Mucosa of rectum (tissue), 2 donors: ENCODE measurements around the gene ATG13.
"Not testable (repeated sequence)": the region's sequence is repeated elsewhere in the genome, so short reads cannot be mapped to it uniquely, and the experiment has no call there.

Experiments used
- H3K27ac ChIP-seq, 2 donors: one replicate each; pipeline ENCODE4 v1.7.0; 2013; ENCODE audit warnings: inconsistent platforms in 2 of 2, low read depth in 2 of 2, low read length in 2 of 2
- H3K27me3 ChIP-seq, 2 donors: one replicate each; pipeline ENCODE4 v1.7.0; 2013; ENCODE audit warnings: low read length in 2 of 2; ENCODE audit not compliant: control insufficient read depth in 2 of 2, insufficient read depth in 2 of 2
- H3K36me3 ChIP-seq, 2 donors: one replicate each; pipeline ENCODE4 v1.7.0; 2013; ENCODE audit warnings: low read length in 2 of 2; ENCODE audit not compliant: control insufficient read depth in 2 of 2, insufficient read depth in 2 of 2
- H3K4me1 ChIP-seq, 2 donors: one replicate each; pipeline ENCODE4 v1.7.0; 2013; ENCODE audit warnings: low read length in 2 of 2, mild to moderate bottlenecking in 1 of 2; ENCODE audit not compliant: control insufficient read depth in 2 of 2, insufficient read depth in 2 of 2
- H3K4me3 ChIP-seq, 2 donors: one replicate each; pipeline ENCODE4 v1.7.0; 2013; ENCODE audit warnings: low read length in 2 of 2
- H3K9ac ChIP-seq, 2 donors: one replicate each; pipeline ENCODE4 v1.7.0; 2013; ENCODE audit warnings: low read length in 2 of 2, low read depth in 1 of 2, mild to moderate bottlenecking in 1 of 2
- H3K9me3 ChIP-seq, 2 donors: one replicate each; pipeline ENCODE4 v1.7.0; 2013; ENCODE audit warnings: low read length in 2 of 2; ENCODE audit not compliant: control insufficient read depth in 2 of 2
- donor health status: healthy.
- donor health status: Normal muscosa, but diverticular disease.

The ATG13 gene

DNA sequence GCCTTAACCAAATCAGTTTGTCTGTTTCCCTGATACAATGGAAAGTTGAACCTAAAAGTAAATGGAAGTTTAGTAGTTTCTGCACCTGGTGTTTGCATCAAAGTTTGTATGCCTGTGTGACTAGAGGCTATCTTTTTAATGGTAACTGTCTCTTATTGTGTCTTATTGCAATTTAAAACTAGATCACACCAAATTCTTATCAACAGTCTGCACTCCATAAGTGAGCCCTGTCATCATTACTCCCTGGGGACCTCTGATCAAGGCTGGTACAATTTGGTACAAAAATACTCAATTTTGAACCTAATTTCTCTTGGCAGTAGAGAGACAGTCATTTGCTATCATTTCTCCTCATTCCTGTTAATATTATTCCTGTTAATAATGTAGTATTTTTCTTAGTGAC, 45.0 kb downstream of the ATG13 start:
- Histone ChIP-seq H3K36me3 (peaks cover 62 to 75% of the 10 kb centered on the region in 2 donors), H3K9ac (no peak overlapping the region), H3K27me3 (no peaks in the 10 kb centered on the region), H3K9me3 (no peaks in the 10 kb centered on the region), H3K27ac (no peak overlapping the region), H3K4me1 (no peaks in the 10 kb centered on the region), H3K4me3 (no peak overlapping the region)

DNA sequence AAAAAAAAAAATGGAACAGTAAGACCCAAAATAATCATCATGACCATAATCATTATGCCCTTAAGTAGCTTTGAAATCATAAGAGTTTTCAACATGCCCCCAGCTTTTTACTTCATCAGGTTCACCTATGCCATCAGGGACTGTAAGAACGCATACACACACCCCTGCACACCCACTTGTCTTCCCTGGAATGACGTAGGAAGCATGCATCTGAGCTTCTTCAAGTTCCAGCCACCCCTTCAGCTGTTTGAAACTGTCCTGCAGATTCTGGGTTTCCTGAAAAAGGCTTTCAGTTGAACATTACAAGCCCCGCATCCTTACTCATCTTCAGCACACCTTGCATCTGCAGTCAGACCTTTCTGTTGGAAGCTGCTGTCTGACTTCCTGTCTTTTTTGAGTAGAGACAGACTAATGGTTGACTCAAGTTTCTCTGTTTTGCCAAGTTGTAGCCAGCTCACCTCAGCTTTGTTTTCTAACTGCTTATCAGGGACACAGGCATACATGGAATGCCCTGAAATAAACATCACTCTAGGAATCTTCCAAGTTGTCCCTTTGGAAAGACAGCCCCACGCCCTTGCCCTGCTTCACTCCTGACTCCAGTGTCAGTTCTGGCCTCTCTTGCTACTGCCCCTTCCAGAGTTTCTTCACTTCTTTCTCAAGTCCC, 46.1 kb downstream of the ATG13 start:
- Histone ChIP-seq H3K27me3 (no peaks in the 10 kb centered on the region), H3K4me3 (no peak overlapping the region), H3K27ac (no peak overlapping the region), H3K9ac (no peak overlapping the region), H3K4me1 (no peaks in the 10 kb centered on the region), H3K36me3 (peaks cover 62 to 76% of the 10 kb centered on the region in 2 donors), H3K9me3 (no peaks in the 10 kb centered on the region)

DNA sequence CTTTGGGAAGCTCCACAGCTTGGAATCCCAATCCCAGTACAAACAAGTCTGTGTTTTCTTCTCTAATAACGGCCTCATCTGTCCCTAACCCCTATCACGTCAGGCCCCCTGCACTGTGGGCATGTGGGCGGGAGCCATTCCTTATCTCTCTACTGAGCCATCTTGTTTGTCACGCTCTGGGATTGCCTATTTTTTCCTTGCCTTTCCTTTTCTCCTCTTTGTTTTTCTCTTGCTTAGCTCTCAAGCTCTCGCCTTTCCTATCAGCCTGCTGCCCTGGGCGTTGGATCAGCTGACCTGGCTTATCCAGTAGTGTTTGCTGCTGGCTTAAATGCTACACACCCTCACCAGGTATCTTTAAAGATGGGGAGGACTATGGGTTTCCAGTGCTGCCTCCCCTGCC, 47.3 kb downstream of the ATG13 start:
- Histone ChIP-seq H3K27ac (no peak overlapping the region), H3K9me3 (no peaks in the 10 kb centered on the region), H3K9ac (no peak overlapping the region), H3K27me3 (no peaks in the 10 kb centered on the region), H3K4me1 (no peaks in the 10 kb centered on the region), H3K4me3 (no peak overlapping the region), H3K36me3 (peaks cover 59 to 78% of the 10 kb centered on the region in 2 donors)

GRCh38 chr11:46665356-46665755, 48.0 kb downstream of the ATG13 start:
- Histone ChIP-seq H3K27me3 (no peaks in the 10 kb centered on the region), H3K9ac (no peak overlapping the region), H3K27ac (no peak overlapping the region), H3K4me3 (no peak overlapping the region), H3K4me1 (no peaks in the 10 kb centered on the region), H3K36me3 (peaks cover 57 to 77% of the 10 kb centered on the region in 2 donors), H3K9me3 (no peaks in the 10 kb centered on the region)

GRCh38 chr11:46666516-46666915, 49.2 kb downstream of the ATG13 start:
- Histone ChIP-seq H3K4me3 (no peak overlapping the region), H3K9ac (no peak overlapping the region), H3K9me3 (no peaks in the 10 kb centered on the region), H3K27me3 (no peaks in the 10 kb centered on the region), H3K4me1 (no peaks in the 10 kb centered on the region), H3K27ac (no peak overlapping the region), H3K36me3 (peaks cover 61 to 84% of the 10 kb centered on the region in 2 donors)

- no peak overlapping the region for H3K9ac ChIP-seq
- H3K27ac ChIP-seq: no peak overlapping the region
Measured at GRCh38 chr11:46667043-46667481, 49.7 kb downstream of the ATG13 start.

GRCh38 chr11:46668480-46669085, 51.2 kb downstream of the ATG13 start:
- H3K27ac ChIP-seq: no peak overlapping the region
- H3K4me3 ChIP-seq: no peak overlapping the region
- peaks cover 3 to 5% of the 10 kb centered on the region in 2 donors for H3K4me1 ChIP-seq
- H3K36me3 ChIP-seq: peaks cover 65 to 81% of the 10 kb centered on the region in 2 donors
- no peaks in the 10 kb centered on the region for H3K27me3 ChIP-seq
- H3K9ac ChIP-seq: no peak overlapping the region
- no peaks in the 10 kb centered on the region for H3K9me3 ChIP-seq

More at GRCh38 chr11:46667043-46667481, 49.7 kb downstream of the ATG13 start:
- Histone ChIP-seq H3K9me3 (no peaks in the 10 kb centered on the region), H3K4me3 (no peak overlapping the region), H3K4me1 (peaks cover 2 to 3% of the 10 kb centered on the region in 2 donors), H3K36me3 (peaks cover 65 to 86% of the 10 kb centered on the region in 2 donors), H3K27me3 (no peaks in the 10 kb centered on the region)

DNA sequence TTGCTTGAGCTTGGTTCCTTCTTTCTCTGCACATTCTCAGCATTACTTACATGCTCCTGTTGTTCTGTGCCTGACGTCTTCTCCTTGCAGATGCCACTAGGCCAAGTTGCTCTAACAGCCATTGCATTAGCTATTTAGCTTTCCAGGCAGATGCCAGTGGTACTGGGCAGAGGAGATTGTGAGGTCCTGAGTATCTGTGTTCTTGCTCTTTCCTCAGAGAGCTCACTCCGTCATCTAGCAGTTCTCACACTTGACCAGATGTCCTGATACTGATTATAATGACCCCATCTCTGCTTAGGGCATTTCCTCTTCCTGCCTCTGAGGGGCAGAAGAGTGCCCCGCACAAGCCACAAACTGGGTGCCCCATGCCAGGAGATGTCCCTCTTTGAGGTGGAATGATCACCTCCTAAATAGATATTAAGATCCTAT, 52.4 kb downstream of the ATG13 start:
- Histone ChIP-seq H3K27me3 (no peaks in the 10 kb centered on the region), H3K36me3 (peaks cover 59 to 74% of the 10 kb centered on the region in 2 donors), H3K9ac (no peak overlapping the region), H3K9me3 (no peaks in the 10 kb centered on the region), H3K4me1 (peaks cover 9 to 14% of the 10 kb centered on the region in 2 donors), H3K4me3 (no peak overlapping the region), H3K27ac (no peak overlapping the region)

- Histone ChIP-seq H3K36me3 (peaks cover 52 to 68% of the 10 kb centered on the region in 2 donors), H3K4me1 (peaks cover 17 to 22% of the 10 kb centered on the region in 2 donors), H3K27ac (peak overlapping the region in 1 of 2 donors; percentile 13)
- H3K9me3 ChIP-seq, H3K9ac ChIP-seq, H3K27me3 ChIP-seq, H3K4me3 ChIP-seq: not testable (repeated sequence)
Measured at GRCh38 chr11:46670521-46670920, 53.2 kb downstream of the ATG13 start.

DNA sequence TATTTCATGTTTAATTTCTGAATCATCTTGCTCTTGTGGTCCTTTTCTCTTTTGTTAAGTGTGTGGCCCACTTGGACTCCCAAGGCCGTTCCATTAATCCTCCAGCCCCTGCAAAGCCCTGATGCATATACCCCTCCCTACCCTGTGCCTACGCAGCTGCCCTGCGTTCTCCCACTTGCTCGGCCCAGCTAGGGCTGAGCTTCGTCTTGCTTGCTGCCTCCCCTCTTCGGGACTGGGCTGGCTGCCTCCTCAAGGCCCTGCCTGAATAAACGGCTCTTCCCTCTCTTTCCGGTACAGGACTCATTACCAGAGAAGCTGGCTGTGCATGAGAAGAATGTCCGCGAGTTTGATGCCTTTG, 54.6 kb downstream of the ATG13 start:
- H3K4me3 ChIP-seq: no peak overlapping the region
- H3K9me3 ChIP-seq: no peaks in the 10 kb centered on the region
- peaks cover 52 to 61% of the 10 kb centered on the region in 2 donors for H3K36me3 ChIP-seq
- H3K27me3 ChIP-seq: no peaks in the 10 kb centered on the region
- no peak overlapping the region for H3K9ac ChIP-seq
- no peak overlapping the region for H3K27ac ChIP-seq
- peaks cover 25 to 28% of the 10 kb centered on the region in 2 donors for H3K4me1 ChIP-seq
